ENCODE results near the gene DIAPH1.

GRCh38 chr5:141637767-141638419 lies 19.1 kb upstream of the DIAPH1 start:
- TF ChIP-seq CTCF (conservative IDR thresholded peaks at IDR 0.05 in 1 of 2, IDR thresholded peaks at IDR 0.05 in 1 of 2; ENCODE audit: extremely low read depth in 1 of 2, insufficient read depth in 1 of 2, low read depth in 1 of 2, low read length in 2 of 2) (peak in 1 of 2 donors; percentile 5), EZH2 (IDR thresholded peaks at IDR 0.05; ENCODE audit: borderline replicate concordance, low read length) (no peak)

All from mammary epithelial cell (primary cell).